ENCODE results near the gene UBE2F.
"Not testable (repeated sequence)": the region's sequence is repeated elsewhere in the genome, so short reads cannot be mapped to it uniquely, and the experiment has no call there.

The UBE2F gene

GRCh38 chr2:238053191-238053776 lies 86.5 kb downstream of the UBE2F start:
- DNase-seq (ENCODE audit: low spot score): no peak

GRCh38 chr2:238055841-238056240 lies 89.0 kb downstream of the UBE2F start:
- DNase-seq (ENCODE audit: low spot score): no peak

- not testable (repeated sequence) for DNase-seq (ENCODE audit: low spot score)
These were observed 91.1 kb downstream of the UBE2F start for GRCh38 chr2:238057696-238058575.

- no peak for DNase-seq (ENCODE audit: low spot score)
These were observed 92.7 kb downstream of the UBE2F start for GRCh38 chr2:238059505-238059904.

DNA sequence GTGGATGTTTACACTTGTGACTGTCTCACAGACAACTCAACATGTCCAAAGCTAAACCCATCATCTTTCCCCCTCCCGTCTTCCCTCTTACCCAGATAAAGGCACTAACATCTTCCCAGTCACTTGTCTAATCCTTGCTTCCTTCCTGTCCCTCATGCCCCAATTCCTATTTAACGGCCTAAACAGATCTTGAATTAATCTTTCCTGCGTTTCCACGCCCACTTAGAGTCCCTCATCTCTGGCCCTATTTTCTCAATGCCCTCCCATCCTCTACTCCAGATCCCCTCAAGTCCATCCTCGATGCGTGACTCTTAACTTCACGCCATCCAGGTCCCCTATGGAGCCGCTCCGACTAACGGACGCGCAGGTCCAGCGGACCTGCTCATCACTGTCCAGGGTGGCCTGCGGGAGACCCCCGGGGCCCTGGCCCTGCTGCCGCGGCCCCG lies 93.3 kb downstream of the UBE2F start:
- no peak for DNase-seq (ENCODE audit: low spot score)

DNA sequence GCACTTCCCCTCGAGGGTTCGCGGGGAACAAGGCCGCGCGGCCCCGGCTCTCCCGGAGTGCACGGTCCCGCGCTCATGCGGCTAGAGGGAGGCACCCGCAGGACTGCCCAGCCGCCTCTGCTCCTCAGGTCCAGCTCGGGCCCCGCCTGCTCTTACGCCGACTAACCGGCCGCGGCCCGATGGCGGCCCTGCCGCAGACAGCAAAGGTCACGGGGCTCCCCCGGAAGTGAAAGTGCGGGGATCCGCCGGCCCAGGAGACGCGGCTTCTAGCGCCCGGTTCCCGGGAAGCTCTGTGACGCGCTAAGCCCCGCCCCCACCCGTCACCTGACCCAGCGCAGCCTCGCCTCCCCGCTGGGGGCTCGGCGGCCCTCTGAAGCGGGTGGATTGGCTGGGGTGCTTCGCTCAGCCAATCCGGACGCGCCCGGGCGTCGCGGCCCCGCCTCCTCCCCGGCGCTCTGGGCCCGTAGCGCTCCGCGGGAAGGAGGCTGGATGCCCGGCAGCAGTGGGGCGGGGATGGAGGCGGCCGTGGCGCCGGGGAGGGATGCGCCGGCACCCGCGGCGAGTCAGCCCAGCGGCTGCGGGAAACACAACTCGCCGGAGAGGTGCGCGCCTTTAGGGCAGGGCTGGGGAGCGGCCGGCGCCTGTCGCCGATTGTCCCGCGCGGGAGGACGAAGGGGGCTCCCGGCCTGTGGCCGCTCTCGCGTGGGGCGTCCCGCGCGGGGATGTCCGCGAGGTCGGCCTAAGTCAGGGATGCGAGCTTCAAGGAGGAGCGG lies 93.9 kb downstream of the UBE2F start, which contains the start of gene SCLY:
TSS of gene SCLY (plus strand) at position 460 of the 773 bp plus-strand sequence. CDS start at position 514, 54 bp downstream.
- DNase-seq (ENCODE audit: low spot score): peak; percentile 94

DNA sequence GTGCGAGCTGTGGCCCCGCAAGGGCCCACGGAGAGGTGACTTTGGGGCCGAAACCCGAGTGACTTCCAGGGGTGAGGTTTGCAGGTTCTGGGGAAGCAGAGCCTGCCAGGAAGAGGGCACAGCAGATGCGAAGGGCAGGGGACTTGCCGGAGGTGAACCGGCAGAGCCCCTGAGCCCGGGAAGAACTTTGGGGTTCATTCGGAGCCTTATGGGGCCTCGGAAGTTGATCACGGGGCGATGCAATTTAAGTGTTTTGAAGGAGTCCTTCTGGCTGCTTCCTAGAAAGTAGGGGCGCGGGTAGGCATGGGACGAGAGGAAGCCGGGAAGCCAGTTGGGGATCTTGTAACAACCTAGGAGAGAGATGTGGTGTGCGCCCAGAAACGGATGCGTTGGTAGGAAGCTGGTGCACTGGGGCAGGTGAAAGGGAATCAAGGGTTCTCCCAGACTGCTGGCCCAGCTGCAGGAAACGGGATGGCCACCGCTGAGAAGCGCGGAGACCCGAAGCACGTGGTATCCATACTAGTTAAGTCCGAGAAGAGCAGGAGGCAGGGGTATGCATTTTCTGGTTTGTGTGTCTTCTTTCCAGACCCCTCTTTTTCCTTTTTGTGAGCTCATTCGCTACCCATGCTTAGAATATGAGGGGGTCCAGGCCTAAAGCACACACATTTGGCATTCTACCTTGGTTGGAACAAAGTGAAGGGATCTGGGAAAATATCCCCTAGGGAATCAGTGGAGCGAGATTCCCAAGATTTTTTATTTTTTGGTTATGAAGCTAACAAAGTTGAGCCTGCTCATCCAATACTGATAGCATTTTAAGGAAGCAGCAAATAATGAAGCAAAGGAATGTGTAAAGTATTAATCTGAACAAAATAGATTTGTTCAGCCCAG lies 94.7 kb downstream of the UBE2F start:
- peak; percentile 11 for DNase-seq (ENCODE audit: low spot score)

- DNase-seq (ENCODE audit: low spot score): no peak
These were observed 96.8 kb downstream of the UBE2F start for GRCh38 chr2:238063414-238064189.

DNA sequence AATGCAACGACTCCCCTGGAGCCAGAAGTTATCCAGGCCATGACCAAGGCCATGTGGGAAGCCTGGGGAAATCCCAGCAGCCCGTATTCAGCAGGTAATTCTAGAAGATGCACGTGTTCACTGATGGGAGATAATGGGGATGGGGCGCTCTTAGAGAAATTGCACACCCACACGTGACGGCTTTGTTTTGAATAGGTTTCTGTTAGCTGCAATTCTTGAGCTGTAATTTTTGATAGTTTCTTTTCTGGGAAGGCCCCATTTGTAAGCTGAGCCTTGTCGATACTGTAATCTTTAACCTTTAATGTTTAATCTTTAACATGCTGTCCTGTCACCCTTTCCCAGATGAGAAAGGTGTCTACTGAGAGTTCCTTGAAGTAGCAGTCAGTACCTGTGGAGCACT lies 97.6 kb downstream of the UBE2F start:
- no peak for DNase-seq (ENCODE audit: low spot score)

- DNase-seq (ENCODE audit: low spot score): no peak
These were observed 98.4 kb downstream of the UBE2F start for GRCh38 chr2:238065071-238065846.

DNA sequence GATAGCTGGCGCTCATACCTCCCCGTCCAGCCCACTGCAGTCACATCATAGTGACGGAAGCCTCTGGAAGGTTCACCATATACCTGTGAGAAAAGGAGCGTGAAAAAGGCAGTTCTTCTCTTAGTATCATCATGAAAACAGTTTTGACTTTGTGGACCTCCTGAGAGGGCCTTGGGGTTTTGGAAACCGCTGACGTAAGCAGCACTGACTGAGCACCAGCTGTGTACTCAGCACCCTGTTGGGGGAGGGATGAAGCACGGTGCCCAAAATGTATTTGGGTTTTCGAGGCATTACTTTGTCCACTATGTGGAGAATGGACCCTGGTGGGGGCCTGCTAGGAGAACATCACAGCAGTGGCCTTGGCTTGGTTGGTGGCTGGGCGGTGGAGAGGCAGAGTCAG lies 99.4 kb downstream of the UBE2F start:
- DNase-seq (ENCODE audit: low spot score): no peak

- not testable (repeated sequence) for DNase-seq (ENCODE audit: low spot score)
These were observed 99.9 kb downstream of the UBE2F start for GRCh38 chr2:238066718-238067117.

DNA sequence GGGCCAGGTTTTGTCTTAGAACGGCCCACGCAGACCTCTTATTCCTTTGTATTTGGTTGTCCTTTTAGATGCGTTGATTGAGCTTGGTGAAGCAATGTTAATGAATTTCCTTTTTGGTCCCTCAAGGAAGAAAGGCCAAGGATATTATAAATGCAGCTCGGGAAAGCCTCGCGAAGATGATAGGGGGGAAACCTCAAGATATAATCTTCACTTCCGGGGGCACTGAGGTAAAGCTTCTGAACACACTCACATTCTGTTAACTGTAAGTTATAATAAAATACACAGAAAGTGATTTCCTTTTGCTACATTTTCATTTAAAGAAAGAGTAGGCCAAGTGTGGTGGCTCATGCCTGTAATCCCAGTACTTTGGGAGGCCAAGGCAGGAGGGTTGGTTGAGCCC lies 101.1 kb downstream of the UBE2F start:
- no peak for DNase-seq (ENCODE audit: low spot score)

GRCh38 chr2:238069021-238069709 lies 102.4 kb downstream of the UBE2F start:
- no peak for DNase-seq (ENCODE audit: low spot score)

- DNase-seq (ENCODE audit: low spot score): no peak
These were observed 103.1 kb downstream of the UBE2F start for GRCh38 chr2:238069877-238070276.

- no peak for DNase-seq (ENCODE audit: low spot score)
These were observed 108.6 kb downstream of the UBE2F start for GRCh38 chr2:238075397-238075796.

DNA sequence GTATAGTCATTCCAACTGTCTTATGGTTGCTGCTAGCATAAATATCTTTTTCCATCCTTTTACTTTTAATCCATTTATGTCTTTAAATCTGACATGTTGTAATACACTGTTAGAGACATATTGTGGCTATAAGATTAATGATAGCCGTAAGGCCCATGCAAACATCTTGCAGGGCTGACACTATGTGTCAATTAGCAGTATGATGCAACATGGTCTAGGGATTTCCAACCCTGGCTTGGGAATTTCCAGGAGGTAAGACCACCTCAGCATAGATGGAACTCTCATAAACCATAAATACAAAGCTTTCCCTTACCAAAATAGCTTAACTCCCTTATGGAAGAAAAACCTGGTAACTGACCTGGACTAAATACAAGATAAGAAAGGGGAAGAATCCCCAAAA lies 110.5 kb downstream of the UBE2F start:
- DNase-seq (ENCODE audit: low spot score): no peak

- DNase-seq (ENCODE audit: low spot score): no peak
These were observed 113.1 kb downstream of the UBE2F start for GRCh38 chr2:238079874-238080327.

GRCh38 chr2:238080518-238080917 lies 113.7 kb downstream of the UBE2F start:
- no peak for DNase-seq (ENCODE audit: low spot score)

Data from COLO829 (cell line).